Measurements from ENCODE around the gene LHPP.
A peak's percentile ranks its signal among the peaks of the same experiment; 100 is the strongest.
"Not testable (repeated sequence)": the region's sequence is repeated elsewhere in the genome, so short reads cannot be mapped to it uniquely, and the experiment has no call there.

LHPP gene, protein sequence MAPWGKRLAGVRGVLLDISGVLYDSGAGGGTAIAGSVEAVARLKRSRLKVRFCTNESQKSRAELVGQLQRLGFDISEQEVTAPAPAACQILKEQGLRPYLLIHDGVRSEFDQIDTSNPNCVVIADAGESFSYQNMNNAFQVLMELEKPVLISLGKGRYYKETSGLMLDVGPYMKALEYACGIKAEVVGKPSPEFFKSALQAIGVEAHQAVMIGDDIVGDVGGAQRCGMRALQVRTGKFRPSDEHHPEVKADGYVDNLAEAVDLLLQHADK

DNA sequence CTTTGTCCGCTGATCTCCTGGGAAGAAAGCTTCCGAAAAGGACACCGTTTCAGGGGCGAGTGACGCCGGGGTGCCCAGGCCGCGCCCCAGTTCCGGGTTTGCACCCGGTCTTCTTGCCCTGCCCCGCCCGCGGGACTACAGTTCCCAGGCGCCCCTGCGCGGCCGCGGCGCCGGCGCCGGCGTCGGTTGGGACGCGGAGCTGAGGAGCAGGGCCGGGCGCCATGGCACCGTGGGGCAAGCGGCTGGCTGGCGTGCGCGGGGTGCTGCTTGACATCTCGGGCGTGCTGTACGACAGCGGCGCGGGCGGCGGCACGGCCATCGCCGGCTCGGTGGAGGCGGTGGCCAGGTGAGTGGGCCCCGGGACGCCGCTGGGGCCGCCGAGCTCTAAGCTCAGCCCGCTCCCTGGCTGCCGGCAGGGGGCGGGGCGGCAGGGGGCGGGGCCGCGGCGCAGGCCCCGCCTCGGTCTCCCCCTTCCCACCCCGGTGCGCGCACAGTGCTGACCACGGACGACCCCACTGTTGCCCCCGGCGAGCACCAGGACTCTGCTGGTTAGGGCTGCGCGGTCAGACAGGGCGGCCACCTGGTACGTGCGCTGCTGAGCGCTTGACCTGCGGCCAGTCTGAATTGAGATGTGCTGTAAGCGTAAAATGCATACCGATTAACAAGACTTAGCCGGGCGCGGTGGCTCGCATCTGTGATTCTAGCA lies at the start of gene LHPP:
Gene LHPP (plus strand): TSS at position 182 of the 706 bp plus-strand sequence. CDS start 40 bp downstream, at position 222.
- ATAC-seq: peak; percentile 98
- peak; percentile 90 for DNase-seq

DNA sequence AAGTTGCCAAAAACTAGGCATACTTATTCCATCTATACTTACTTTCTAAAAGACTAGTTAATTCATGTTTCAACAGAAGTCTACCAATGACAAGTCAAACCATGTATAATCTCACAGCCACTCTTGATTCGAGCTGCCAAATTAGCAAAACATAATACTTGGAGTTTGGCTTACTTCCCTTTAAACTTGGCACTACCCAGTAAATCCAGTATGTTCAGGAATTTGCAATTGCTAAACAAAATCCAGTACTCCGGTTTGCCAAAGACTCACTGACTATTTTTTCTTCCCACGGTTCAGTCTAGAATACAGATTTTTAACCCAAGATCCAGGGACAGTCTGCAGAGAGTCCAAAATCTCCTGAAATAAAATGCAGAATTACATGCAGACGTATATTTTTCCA lies 47.5 kb upstream of the LHPP start:
- DNase-seq: no peak
- no peak for ATAC-seq

DNA sequence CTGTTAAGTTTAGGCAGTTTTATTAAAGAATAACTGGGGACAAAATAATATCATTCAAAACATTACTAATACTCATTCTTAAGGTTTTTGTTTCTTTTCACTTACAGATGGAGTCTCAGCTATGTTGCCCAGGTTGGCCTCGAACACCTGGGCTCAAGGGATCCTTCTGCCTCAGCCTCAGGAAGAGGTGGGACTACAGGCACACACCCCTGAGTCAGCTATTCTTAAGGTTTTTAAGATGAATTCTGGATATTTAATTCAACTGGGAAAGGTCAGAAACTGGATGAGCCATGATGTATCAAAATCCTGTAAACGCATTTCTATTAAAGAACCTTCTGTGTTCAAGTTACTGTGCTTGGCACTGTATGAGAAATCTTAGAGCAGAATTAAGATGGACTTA lies 46.4 kb upstream of the LHPP start:
- no peak for DNase-seq
- no peak for ATAC-seq

DNA sequence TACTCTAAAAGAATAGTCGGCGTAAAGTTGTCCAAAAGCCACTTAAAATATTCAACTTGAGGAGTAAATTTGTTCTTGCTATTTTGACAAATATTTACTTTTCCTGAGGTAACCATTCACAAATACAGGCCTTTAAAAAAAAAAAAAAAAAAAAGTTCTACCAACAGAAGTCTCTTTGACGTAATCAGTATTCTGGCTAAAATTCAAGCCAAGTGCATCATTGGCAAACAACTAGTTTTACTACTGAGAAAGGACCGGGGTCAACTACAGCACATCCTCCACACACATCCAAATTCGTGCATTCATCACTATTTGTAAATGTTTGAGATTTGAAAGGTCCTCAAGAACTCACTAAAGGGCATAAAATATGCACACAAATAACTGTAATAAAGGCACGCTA lies 44.9 kb upstream of the LHPP start:
- ATAC-seq (no peak), DNase-seq (no peak)

DNA sequence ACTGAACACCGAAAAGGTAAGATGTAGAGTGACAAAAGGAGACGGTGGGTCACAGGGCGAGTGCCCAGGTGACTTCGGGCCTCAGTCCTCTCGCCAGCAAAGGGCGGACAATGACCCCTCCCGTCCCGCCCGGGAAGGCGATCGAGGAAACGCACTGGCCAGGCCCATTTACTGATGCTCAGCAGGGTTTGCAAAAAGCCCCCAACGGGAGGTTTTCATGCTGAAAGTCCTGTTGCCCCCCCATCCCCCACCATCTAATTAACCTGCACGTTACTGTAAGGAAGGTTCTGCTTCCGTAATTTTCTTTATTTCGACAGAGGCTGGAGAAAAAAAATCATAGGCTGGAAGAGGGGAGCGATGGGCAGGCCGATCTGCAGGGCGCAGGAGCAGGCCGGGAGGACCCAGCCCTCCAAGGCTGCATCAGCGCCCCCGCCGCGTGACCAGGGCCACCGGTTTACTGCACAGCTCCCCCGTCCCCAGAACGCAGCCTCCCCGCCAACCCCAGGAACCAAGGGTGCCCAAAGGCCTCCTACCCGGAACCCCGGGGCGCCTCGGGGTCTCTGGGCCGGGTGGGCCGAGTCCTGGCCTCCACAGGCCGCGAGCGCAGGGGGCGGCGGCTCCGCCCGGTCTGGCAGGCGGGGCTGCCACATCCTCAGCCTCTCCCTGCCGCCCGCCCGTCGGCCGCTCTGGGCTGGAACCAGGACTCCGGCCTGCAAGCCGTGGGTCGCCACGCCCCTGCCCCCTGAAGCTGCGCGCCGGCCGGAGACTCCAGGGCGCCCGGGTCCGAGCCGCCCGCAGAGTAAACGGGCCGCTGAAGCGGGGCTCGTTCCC lies 43.5 kb upstream of the LHPP start:
- ATAC-seq: peak; percentile 41
- DNase-seq: peak; percentile 61

DNA sequence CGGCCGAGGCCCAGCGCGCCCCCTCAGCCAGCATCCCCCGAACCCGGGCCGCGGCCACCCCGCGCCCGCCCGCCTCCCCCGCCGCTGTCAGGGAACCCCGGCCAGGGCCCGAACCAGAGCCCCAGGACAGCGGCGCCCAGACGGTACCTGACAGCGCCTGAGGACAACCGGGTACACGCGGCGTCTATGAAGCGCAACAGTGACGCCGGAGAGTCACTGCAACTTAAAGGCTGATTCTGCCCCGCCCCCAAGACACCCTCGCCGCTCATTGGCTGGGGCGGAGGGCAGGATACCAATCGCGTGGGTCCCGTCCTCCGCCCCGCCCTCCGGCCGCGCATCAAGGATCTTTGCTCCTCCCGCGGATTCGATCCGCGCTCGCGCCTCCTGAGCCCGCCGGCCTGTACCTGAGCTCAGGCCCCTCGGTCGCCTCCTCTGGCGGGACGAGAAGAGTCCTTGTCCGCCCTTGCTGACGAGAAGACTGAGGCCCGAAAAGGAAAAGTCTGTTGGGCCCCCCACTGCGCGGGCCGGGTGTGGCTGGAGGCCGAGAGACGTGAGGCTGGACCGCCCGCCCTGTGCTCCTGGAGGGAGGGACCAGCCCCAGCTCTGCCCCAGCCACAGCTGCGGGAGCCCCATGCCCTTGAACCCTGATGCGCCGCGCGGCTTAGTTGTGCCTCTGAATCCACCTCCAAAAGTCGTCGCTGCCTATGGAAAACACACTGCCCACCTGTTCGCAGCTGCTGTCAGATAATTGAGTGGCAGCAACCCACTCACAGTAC lies 42.7 kb upstream of the LHPP start, which contains the start of gene OAT:
Gene OAT (minus strand): TSS at position 198 of the 776 bp plus-strand sequence. CDS start 6,752 bp downstream, outside the sequence.
- DNase-seq: peak; percentile 97
- peak; percentile 98 for ATAC-seq

DNA sequence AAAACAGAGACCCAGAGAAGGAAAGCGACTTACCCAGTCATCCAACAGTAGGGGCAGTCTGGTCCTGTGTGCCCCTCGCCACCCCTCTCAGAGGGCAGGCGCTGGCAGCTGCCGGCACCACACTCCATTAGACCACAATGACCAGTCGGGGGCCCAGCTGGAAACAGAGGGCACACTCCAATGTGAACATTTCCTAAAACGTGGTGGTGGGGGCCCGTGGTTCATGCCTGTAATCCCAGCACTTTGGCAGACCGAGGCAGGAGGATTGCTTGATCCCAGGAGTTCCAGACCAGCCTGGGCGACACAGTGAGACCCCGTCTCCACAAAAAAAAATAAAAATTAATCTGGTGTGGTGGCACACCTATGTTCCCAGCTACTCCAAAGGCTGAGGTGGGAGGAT lies 42.0 kb upstream of the LHPP start:
- DNase-seq (no peak), ATAC-seq (no peak)

DNA sequence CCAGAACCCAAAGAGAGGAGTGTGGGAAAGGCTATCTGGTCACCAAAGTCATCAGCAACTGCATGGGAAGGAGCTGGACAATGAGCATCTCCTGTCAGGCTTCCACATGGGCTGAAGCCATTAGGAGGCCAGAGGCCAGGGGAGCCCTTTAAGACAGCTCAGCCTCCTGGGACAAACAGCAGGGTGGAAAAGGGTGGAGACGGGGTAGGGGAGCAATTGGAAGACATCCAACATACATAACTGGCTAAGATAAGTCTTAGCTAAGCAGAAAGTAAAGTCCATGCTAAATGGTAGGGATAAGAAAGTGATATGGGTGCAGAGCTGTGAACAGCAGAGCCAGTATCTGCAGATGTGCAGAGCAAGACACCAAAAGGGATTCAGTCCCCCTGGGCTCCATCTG lies 41.4 kb upstream of the LHPP start:
- no peak for DNase-seq
- no peak for ATAC-seq

DNA sequence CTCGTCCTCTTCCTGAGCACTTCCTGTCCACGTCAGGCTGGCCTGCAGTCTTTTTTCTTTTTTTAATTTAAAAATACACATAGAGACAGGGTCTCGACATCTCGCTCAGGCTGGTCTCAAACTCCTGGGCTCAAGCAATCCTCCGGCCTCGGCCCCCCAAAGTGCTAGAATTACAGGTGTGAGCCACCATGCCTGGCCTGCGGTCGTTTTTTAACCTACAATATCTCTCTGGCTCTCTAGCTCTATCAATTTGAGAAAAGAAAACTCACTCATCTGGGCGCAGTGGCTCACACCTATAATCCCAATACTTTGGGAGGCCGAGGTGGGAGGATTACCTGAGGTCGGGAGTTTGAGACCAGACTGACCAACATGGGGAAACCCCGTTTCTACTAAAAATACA lies 38.9 kb upstream of the LHPP start:
- no peak for DNase-seq
- ATAC-seq: no peak

DNA sequence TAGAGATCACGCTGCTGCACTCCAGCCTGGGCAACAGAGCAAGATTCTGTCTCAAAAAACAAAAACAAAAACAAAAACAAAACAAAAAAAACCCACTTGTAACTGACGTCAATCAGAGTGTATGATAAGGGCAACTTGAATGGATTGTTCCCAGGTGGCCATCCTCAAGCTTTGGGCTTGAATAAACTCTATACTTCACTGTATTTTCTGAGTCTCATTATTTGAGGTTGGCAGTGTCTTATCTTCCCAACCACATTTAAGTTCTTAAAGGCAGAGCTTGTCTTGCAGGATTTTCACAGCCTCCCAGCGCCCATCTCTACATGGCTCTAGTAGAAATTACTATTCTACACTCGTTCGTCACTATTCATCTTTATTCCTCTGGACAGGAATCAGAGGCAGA lies 37.8 kb upstream of the LHPP start:
- no peak for DNase-seq
- no peak for ATAC-seq

DNA sequence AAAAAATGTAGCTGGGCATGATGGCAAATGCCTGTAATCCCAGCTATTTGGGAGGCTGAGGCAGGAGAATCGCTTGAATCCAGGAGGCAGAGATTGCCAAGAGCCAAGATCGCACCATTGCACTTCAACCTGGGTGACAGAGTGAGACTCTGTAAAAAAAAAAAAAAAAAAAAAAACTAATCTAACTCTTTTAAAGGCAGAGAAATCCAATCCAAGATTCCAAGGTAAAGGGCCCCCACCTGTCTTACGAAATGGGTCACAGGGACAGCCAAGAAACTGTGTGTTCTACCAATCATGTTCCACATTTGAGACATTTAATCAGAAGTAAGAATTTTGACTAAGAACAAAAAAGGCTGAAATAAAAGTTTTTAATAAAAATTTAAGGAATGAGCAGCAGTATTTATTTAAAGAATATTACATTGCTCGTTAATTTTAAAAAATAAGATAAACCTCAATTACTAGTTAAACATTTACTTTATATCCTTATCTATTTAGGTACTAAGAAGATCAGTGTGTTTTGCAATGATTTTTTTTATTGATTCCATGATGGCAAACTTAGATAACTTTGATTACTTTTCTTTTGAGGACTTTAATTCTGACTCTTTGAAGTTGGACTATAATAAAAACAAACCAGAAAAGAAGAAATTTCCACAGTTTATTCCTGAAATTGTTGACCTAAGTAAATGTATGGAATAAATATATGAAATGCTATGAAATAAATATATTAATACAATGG lies 36.2 kb upstream of the LHPP start:
- no peak for ATAC-seq
- no peak for DNase-seq

DNA sequence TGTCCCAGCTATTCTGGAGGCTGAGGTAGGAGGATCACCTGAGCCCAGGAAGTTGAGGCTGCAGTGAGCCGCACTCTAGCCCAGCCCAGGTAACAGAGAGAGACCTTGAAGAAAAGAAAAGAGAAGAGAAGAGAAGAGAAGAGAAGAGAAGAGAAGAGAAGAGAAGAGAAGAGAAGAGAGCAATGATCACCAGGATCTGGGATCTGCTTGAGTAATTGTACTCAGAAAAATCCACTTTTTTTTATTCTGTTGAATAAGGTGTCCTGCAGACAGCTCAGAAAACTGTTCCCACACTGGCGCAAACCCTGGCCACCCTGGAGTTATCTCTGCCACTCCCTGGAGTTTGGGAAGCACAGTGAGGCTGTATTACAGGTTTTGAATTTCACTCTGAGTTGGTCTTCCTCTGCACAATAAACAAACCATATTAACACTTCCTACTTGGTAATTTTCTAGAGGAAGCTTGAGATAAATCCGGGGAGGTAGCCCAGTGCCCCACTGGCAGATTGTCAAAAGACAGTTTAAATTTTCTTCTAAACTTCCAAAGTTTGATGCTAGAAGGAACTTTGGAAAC lies 33.3 kb upstream of the LHPP start:
- DNase-seq (no peak), ATAC-seq (no peak)

DNA sequence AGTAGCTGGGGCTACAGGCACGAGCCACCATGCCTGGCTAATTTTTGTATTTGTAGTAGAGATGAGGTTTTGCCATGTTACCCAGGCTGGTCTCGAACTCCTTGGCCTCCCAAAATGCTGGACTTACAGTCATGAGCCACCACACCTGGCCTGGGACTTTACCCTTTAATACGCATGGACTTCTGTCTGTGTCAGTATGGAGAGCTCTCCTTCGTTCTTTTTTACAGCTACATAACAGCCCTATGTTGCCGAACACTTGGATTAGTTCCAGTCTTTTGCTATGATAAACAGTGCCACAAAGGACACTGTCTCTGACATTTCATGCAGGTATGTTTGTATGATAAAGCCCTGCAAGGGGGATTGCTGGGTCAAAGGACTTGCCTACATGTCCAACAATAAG lies 32.0 kb upstream of the LHPP start:
- DNase-seq (no peak), ATAC-seq (no peak)

DNA sequence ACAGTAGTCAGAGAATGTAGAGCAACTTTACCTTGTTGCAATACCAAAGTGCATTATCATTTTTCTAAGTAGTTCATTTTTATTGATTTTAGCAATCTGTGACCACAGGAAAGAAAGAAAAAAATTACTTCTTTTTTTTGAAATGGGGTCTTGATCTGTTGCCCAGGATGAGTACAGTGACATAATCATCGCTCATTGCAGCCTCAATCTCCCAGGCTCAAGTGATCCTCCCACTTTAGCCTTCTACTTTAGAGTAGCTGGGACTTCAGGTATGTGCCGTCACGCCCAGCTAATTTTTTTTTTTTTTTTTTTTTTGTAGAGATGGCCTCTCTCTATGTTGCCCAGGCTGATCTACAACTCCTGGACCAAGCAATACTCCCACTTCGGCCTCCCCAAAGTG lies 31.5 kb upstream of the LHPP start:
- DNase-seq (no peak), ATAC-seq (no peak)

DNA sequence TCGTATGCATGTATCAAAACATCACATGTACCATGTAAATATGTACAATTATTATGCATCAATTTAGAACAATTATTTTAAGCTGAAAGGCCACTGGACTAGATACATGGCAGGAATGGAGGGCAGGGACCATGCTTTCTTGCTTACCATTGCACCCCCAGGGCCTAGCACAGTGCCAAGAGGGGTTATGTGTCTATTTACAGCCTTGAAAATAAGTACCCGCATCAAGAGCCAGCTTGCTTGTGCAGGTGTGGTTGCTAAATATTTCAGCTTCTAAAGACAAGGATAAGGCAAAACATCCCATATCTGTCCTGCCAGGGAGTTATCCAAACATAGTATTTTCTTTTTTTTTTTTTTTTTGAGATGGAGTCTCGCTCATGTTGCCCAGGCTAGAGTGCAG lies 28.2 kb upstream of the LHPP start:
- no peak for DNase-seq
- no peak for ATAC-seq

DNA sequence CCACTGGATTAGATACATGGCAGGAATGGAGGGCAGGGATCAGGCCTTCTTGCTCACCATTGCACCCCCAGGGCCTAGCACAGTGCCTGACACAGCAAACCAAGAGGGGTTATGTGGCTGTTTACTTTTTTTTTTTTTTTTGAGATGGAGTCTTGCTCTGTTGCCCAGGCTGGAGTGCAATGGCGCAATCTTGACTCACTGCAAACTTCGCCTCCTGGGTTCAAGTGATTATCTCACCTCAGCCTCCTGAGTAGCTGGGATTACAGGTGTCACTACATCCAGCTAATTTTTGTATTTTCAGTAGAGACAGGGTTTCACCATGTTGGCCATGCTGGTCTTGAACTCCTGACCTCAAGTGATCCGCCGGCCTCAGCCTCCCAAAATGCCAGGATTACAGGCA lies 25.9 kb upstream of the LHPP start:
- not testable (repeated sequence) for ATAC-seq, DNase-seq

DNA sequence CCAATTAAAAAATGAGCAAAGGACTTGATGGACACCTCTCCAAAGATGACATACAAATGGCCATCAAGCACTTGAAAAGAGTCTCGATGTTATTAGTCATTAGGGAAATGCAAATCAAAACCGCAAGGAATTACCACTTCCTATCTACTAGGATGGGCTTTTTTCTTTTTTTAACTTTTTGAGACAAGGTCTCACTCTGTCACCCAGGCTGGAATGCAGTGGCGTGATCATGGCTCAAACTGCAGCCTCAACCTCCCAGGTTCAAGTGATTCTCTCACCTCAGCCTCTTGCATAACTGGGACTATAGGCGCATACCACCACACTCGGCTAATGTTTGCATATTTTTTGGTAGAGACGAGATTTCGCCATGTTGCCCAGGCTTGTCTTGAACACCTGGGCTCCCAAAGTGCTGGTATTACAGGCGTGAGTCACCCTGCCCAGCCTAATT lies 25.4 kb upstream of the LHPP start:
- DNase-seq (no peak), ATAC-seq (no peak)

DNA sequence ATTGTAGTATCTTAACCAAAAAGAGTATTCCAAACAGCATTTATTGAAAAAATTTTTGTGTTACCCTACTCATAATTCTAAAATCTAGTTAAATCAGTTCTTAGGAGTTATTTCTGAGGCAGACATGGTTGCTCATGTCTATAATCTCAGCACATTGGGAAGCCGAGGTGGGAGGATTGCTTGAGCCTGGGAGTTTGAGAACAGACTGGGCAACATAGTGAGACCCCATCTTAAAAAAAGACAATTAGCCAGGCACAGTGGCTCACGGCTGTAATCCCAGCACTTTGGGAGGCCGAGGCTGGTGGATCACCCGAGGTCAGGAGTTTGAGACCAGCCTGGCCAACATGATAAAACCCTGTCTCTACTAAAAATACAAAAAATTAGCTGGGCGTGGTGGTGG lies 19.9 kb upstream of the LHPP start:
- ATAC-seq, DNase-seq: not testable (repeated sequence)

DNA sequence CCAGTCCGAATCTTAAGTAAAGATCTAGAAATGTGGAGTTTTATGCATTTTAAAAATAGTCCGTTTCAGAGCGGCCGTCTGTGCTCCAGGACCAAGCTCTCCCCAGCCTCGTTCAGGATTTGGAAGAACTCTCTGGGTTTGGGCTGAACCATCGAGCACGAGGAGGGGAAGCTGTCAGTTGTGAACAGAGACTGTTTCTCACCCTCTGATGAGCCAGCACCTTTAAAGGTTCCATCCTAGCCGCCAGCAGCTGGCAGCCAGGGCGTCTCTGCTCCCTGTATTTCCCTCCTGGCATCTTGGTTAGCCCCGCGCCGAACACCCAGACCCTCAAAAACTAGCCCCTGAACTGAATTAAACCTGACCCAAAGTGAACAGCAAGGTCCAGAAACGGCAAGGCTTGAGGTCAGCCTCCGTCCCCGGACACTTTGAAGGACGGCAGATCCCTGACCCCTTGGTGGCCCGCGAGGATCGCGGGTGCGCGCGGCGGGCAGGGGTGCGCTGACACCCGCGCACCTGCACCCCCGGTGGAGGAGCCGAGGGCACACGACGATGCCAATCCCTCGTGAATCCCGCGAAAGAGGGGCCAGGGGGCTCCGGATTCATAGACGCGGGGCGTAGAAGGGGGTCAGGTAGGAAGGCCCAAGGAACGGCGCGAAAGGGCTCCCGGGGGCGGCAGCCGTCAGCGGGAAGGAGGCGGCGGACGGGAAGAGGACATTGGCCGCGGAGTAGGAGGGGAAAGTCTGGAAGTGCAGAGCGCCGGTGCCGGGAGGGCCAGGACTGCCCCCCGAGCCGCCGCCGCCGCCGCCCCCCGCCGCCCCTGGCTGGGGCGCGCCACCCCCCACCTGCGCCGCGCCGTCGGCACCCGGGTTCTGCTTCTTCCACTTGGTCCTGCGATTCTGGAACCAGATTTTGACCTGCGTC lies 14.5 kb upstream of the LHPP start:
- DNase-seq (no peak), ATAC-seq (no peak)
